ENCODE measurements around the gene LGALS7B.

LGALS7B gene

DNA sequence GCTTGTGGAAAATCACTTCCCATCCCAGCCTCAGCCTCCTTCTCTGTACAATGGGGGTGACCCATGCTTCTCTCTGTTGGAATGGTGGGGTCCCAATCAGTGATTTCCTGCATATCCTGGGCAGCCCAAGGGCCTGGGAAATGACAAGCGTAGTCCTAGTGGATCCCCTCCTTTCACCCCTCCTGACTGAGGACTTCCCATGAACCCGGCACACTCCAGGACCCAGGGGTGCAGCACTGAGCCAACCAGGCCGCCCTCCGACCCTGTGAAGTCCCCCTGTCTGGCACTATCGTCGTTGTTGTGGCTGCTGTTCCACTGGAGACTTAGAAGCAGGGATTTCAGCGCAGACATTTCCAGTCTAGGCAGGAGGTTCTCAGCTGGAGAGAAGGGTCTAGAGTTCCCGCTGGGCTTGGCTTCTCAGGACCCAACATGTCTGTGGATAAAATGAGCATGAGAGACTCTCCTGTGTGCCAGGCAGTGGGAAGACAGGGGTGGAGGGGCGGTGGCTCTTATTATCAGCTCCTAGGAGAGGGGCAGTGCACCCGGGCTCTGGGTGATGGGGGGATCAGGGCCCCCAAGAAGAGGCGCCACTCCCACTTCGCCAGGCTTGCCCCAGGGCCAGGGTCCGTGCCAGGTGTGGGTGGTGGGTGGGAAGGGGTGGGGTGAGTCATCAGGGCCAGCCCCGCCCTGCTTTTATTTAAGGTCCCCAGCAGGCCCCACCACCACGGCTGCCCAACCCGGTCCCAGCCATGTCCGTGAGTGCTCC lies at the start of gene LGALS7B:
Gene LGALS7B, plus strand, starts transcription at position 723 of the 766 bp plus-strand sequence. Its CDS starts 27 bp downstream, at position 750.
- Histone ChIP-seq H3K9me3 (ENCODE audit: control insufficient read depth in 2 of 2, low read length in 2 of 2) (no peaks in the 10 kb centered on the region), H3K27ac (ENCODE audit: low read depth in 2 of 2, low read length in 2 of 2) (no peak within 1 kb of the TSS), H3K9ac (ENCODE audit: low read depth in 1 of 2, low read length in 2 of 2) (no peak within 1 kb of the TSS), H3K36me3 (ENCODE audit: control insufficient read depth in 2 of 2, insufficient read depth in 2 of 2, low read length in 2 of 2) (no peaks in the 10 kb centered on the region), H3K4me1 (ENCODE audit: control insufficient read depth in 2 of 2, insufficient read depth in 2 of 2, low read length in 2 of 2) (peaks cover 3 to 6% of the 10 kb centered on the region in 2 donors), H3K27me3 (ENCODE audit: control insufficient read depth in 2 of 2, insufficient read depth in 2 of 2, low read length in 2 of 2) (no peaks in the 10 kb centered on the region), H3K4me3 (ENCODE audit: low read length in 2 of 2) (no peak within 1 kb of the TSS)

DNA sequence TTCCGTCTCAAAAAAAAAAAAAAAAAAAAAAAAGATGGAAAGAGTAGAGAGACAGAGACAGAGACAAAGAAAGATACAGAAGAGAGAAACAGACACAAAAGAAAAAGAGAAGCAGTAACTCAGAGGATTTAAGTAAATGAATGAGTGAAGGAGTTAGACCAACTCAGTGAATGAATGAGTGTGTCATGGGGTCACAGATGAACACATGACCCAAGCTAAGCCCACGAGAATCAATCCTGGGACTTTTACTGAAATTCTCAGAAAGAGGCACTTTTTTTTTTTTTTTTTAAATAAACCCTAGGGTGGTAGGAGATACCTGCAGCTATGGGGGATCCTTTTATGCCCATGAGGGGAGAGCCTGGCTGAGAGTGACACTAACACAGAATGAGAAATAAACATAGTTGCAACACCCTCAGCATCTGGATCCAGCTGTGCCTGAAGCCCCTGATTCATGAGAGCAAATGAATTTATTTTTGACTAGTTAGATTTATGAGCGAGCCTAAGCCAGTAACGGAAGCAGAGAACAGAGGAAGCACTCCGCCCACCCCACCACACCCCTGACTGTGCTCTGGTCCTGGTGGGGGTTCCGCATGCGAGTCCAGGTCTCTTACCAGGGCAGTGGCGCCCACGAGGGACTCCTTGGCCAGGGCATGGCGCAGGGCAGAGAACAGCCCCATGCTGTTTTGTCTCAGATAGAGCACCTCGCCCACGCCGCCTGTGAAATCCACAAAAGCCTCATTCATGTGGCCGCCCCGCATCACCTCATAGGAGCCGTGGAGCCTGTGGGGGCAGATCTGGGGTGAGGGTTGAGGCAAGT lies 49.4 kb upstream of the LGALS7B start:
- Histone ChIP-seq H3K9me3 (ENCODE audit: control insufficient read depth in 2 of 2, low read length in 2 of 2) (no peaks in the 10 kb centered on the region), H3K9ac (ENCODE audit: low read depth in 1 of 2, low read length in 2 of 2) (no peak overlapping the region), H3K27ac (ENCODE audit: low read depth in 2 of 2, low read length in 2 of 2) (no peak overlapping the region), H3K36me3 (ENCODE audit: control insufficient read depth in 2 of 2, insufficient read depth in 2 of 2, low read length in 2 of 2) (no peaks in the 10 kb centered on the region), H3K4me1 (ENCODE audit: control insufficient read depth in 2 of 2, insufficient read depth in 2 of 2, low read length in 2 of 2) (peaks cover 4 to 5% of the 10 kb centered on the region in 2 donors), H3K27me3 (ENCODE audit: control insufficient read depth in 2 of 2, insufficient read depth in 2 of 2, low read length in 2 of 2) (no peaks in the 10 kb centered on the region), H3K4me3 (ENCODE audit: low read length in 2 of 2) (no peak overlapping the region)

DNA sequence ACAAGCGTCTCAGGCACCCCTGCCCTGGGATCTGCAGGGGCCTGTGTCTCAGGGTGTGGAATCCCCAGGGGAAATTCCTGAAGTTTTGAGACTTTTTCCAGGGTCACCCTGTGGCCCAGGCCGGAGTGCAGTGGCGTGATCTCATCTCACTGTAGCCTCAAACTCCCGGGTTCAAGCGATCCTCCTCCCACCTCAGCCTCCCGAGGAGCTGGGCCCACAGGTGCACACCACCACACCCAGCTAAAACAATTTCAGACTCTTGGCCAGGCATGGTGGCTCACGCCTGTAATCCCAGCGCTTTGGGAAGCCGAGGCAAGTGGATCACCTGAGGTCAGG lies 48.8 kb upstream of the LGALS7B start:
- Histone ChIP-seq H3K27me3 (ENCODE audit: control insufficient read depth in 2 of 2, insufficient read depth in 2 of 2, low read length in 2 of 2) (no peaks in the 10 kb centered on the region), H3K9ac (ENCODE audit: low read depth in 1 of 2, low read length in 2 of 2) (no peak overlapping the region), H3K27ac (ENCODE audit: low read depth in 2 of 2, low read length in 2 of 2) (no peak overlapping the region), H3K4me1 (ENCODE audit: control insufficient read depth in 2 of 2, insufficient read depth in 2 of 2, low read length in 2 of 2) (peaks cover 0 to 4% of the 10 kb centered on the region in 2 donors), H3K9me3 (ENCODE audit: control insufficient read depth in 2 of 2, low read length in 2 of 2) (no peaks in the 10 kb centered on the region), H3K4me3 (ENCODE audit: low read length in 2 of 2) (no peak overlapping the region), H3K36me3 (ENCODE audit: control insufficient read depth in 2 of 2, insufficient read depth in 2 of 2, low read length in 2 of 2) (no peaks in the 10 kb centered on the region)

DNA sequence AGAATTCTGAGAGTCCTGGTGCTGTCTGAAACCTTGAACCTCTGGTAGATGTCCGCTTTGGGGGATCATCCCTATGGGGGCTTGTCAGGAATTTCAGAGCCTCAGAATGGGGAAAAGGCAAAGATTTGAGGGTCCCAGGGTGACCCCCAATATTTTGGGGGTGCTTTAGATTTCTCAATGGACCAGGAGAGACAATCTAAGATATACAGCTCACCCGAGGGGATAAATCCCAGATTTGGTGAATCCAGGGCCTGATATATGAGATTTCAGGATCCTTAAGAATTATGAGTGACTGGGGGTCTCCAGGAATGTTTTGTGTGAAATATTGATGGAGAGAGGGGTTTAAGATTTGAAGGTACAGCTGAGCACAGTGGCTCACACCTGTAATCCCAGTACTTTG lies 48.1 kb upstream of the LGALS7B start:
- H3K9ac ChIP-seq (ENCODE audit: low read depth in 1 of 2, low read length in 2 of 2), result no peak overlapping the region
- no peaks in the 10 kb centered on the region for H3K36me3 ChIP-seq (ENCODE audit: control insufficient read depth in 2 of 2, insufficient read depth in 2 of 2, low read length in 2 of 2)
- no peaks in the 10 kb centered on the region for H3K27me3 ChIP-seq (ENCODE audit: control insufficient read depth in 2 of 2, insufficient read depth in 2 of 2, low read length in 2 of 2)
- no peaks in the 10 kb centered on the region for H3K9me3 ChIP-seq (ENCODE audit: control insufficient read depth in 2 of 2, low read length in 2 of 2)
- no peak overlapping the region for H3K4me3 ChIP-seq (ENCODE audit: low read length in 2 of 2)
- H3K27ac ChIP-seq (ENCODE audit: low read depth in 2 of 2, low read length in 2 of 2), result no peak overlapping the region
- H3K4me1 ChIP-seq (ENCODE audit: control insufficient read depth in 2 of 2, insufficient read depth in 2 of 2, low read length in 2 of 2), result peaks cover 0 to 4% of the 10 kb centered on the region in 2 donors

DNA sequence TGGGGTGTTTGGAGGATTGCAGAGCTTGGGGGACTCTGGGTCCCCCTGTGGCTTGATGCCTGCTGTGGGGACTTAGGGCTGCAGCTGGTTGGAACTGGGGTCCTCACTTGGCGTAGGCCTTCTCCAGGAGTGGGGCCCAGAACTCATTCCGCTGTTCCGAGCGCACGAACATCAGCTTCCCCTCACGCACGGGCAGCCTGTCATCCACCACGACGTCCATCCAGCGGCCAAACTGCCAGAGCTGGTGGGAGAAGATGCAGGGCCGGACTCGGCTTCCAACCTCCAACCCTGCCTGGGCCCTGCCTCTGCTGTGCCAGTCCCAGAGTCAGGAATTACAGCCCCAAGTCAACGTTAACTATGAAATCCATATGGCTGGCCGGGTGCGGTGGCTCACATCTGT lies 47.3 kb upstream of the LGALS7B start:
- Histone ChIP-seq H3K9me3 (ENCODE audit: control insufficient read depth in 2 of 2, low read length in 2 of 2) (no peaks in the 10 kb centered on the region), H3K4me3 (ENCODE audit: low read length in 2 of 2) (no peak overlapping the region), H3K27me3 (ENCODE audit: control insufficient read depth in 2 of 2, insufficient read depth in 2 of 2, low read length in 2 of 2) (no peaks in the 10 kb centered on the region), H3K36me3 (ENCODE audit: control insufficient read depth in 2 of 2, insufficient read depth in 2 of 2, low read length in 2 of 2) (no peaks in the 10 kb centered on the region), H3K4me1 (ENCODE audit: control insufficient read depth in 2 of 2, insufficient read depth in 2 of 2, low read length in 2 of 2) (peaks cover 0 to under 1% of the 10 kb centered on the region in 2 donors), H3K9ac (ENCODE audit: low read depth in 1 of 2, low read length in 2 of 2) (no peak overlapping the region), H3K27ac (ENCODE audit: low read depth in 2 of 2, low read length in 2 of 2) (no peak overlapping the region)

DNA sequence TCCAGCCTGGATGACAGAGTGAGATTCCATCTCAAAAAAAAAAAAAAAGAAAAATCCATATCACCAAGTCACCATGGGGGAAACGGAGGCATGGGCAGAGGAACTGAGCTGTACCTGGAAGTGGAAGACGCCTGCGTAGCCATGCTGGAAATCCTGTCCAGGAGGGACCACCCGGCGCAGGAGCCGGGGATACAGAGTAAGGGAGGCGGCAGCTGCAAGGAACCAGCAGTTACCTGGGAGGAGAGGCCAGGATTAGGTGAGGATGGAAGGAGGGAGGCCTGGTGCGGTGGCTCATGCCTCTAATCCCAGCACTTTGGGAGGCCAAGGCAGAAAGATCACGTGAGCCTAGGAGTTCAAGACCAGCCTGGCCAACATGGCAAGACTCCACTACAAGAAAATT lies 46.7 kb upstream of the LGALS7B start:
- H3K27me3 ChIP-seq (ENCODE audit: control insufficient read depth in 2 of 2, insufficient read depth in 2 of 2, low read length in 2 of 2), result no peaks in the 10 kb centered on the region
- no peaks in the 10 kb centered on the region for H3K9me3 ChIP-seq (ENCODE audit: control insufficient read depth in 2 of 2, low read length in 2 of 2)
- no peak overlapping the region for H3K9ac ChIP-seq (ENCODE audit: low read depth in 1 of 2, low read length in 2 of 2)
- H3K4me3 ChIP-seq (ENCODE audit: low read length in 2 of 2), result no peak overlapping the region
- H3K4me1 ChIP-seq (ENCODE audit: control insufficient read depth in 2 of 2, insufficient read depth in 2 of 2, low read length in 2 of 2), result no peaks in the 10 kb centered on the region
- no peak overlapping the region for H3K27ac ChIP-seq (ENCODE audit: low read depth in 2 of 2, low read length in 2 of 2)
- H3K36me3 ChIP-seq (ENCODE audit: control insufficient read depth in 2 of 2, insufficient read depth in 2 of 2, low read length in 2 of 2), result no peaks in the 10 kb centered on the region

DNA sequence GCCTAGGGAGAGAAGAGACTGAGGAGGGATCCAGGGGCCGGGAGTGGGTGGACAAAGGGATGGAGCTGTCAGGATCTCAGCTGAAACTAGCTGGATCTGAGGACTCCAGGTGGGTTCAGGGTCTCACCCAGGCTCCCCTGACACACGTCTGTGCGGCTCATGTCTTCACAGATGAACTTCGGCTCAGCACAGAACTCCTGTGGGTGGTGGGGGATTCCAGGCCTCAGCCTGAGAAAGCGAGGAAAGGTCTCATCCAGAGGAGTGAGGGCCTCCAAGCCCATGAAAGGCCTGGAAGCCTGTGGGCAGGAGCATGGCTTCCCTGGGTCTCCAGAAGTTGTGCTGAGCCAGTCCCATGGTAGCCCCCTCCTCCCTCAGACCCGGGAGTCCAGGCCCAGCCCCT lies 46.1 kb upstream of the LGALS7B start:
- Histone ChIP-seq H3K4me1 (ENCODE audit: control insufficient read depth in 2 of 2, insufficient read depth in 2 of 2, low read length in 2 of 2) (no peaks in the 10 kb centered on the region), H3K9me3 (ENCODE audit: control insufficient read depth in 2 of 2, low read length in 2 of 2) (no peaks in the 10 kb centered on the region), H3K27ac (ENCODE audit: low read depth in 2 of 2, low read length in 2 of 2) (no peak overlapping the region), H3K27me3 (ENCODE audit: control insufficient read depth in 2 of 2, insufficient read depth in 2 of 2, low read length in 2 of 2) (no peaks in the 10 kb centered on the region), H3K36me3 (ENCODE audit: control insufficient read depth in 2 of 2, insufficient read depth in 2 of 2, low read length in 2 of 2) (no peaks in the 10 kb centered on the region), H3K9ac (ENCODE audit: low read depth in 1 of 2, low read length in 2 of 2) (no peak overlapping the region), H3K4me3 (ENCODE audit: low read length in 2 of 2) (no peak overlapping the region)

DNA sequence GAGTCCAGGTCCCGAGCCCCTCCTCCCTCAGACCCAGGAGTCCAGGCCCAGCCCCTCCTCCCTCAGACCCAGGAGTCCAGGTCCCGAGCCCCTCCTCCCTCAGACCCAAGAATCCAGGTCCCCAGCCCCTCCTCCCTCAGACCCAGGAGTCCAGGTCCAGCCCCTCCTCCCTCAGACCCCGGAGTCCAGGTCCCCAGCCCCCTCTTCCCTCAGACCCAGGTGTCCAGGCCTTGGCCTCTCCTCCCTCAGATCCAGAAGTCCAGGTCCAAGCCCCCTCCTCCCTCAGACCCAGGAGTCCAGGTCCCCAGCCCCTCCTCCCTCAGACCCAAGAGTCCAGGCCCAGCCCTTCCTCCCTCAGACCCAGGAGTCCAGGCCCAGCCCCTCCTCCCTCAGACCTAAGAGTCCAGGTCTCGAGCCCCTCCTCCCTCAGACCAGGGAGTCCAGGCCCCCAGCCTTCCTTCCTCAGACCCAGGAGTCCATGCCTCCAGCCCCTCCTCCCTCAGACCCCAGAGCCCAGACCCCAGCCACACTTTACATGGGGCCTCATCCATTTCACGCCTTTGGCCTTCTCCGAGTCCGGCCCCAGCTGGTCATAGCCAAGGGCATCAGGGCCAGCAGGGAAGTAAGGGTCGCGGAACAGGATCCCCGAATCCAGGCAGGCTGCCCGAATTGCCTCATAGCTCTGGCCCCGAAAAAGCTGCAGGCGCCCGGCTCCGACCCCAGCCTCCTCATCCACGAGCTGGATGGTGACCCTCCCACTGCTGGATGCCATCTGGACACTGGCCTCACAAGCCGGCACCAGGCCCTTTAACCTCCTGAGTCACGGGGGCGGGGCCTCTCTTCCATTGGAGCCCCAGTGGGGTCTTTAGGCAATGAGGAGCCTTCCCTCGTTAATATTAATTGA lies 45.4 kb upstream of the LGALS7B start:
- no peaks in the 10 kb centered on the region for H3K36me3 ChIP-seq (ENCODE audit: control insufficient read depth in 2 of 2, insufficient read depth in 2 of 2, low read length in 2 of 2)
- H3K4me1 ChIP-seq (ENCODE audit: control insufficient read depth in 2 of 2, insufficient read depth in 2 of 2, low read length in 2 of 2), result no peaks in the 10 kb centered on the region
- no peaks in the 10 kb centered on the region for H3K9me3 ChIP-seq (ENCODE audit: control insufficient read depth in 2 of 2, low read length in 2 of 2)
- no peaks in the 10 kb centered on the region for H3K27me3 ChIP-seq (ENCODE audit: control insufficient read depth in 2 of 2, insufficient read depth in 2 of 2, low read length in 2 of 2)
- no peak overlapping the region for H3K27ac ChIP-seq (ENCODE audit: low read depth in 2 of 2, low read length in 2 of 2)
- no peak overlapping the region for H3K4me3 ChIP-seq (ENCODE audit: low read length in 2 of 2)
- no peak overlapping the region for H3K9ac ChIP-seq (ENCODE audit: low read depth in 1 of 2, low read length in 2 of 2)

DNA sequence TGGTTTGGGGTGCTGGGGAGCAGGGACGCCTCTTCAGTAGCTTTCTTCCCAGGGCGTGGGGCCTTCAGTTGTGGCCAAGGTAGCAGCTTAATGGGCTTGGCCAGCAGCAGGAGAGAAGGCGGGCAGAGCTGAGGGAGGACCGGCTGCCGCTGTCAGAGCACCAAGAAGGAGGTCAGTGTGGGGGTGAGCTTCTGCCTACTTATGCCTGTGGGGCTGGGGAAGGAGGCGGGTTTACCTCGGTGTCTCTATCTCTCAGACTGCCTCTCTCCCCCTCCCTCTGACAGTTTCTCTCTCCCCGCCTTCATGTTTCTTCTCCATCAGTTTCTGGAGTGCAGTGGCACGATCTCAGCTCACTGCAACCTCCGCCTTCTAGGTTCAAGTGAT lies 44.7 kb upstream of the LGALS7B start, which contains the start of gene CAPN12:
Gene CAPN12, minus strand, starts transcription at position 177 of the 384 bp plus-strand sequence. CDS start 309 bp downstream, outside the sequence.
- no peak within 1 kb of the TSS for H3K9ac ChIP-seq (ENCODE audit: low read depth in 1 of 2, low read length in 2 of 2)
- no peaks in the 10 kb centered on the region for H3K27me3 ChIP-seq (ENCODE audit: control insufficient read depth in 2 of 2, insufficient read depth in 2 of 2, low read length in 2 of 2)
- H3K9me3 ChIP-seq (ENCODE audit: control insufficient read depth in 2 of 2, low read length in 2 of 2), result no peaks in the 10 kb centered on the region
- no peaks in the 10 kb centered on the region for H3K36me3 ChIP-seq (ENCODE audit: control insufficient read depth in 2 of 2, insufficient read depth in 2 of 2, low read length in 2 of 2)
- H3K4me3 ChIP-seq (ENCODE audit: low read length in 2 of 2), result no peak within 1 kb of the TSS
- no peak within 1 kb of the TSS for H3K27ac ChIP-seq (ENCODE audit: low read depth in 2 of 2, low read length in 2 of 2)
- no peaks in the 10 kb centered on the region for H3K4me1 ChIP-seq (ENCODE audit: control insufficient read depth in 2 of 2, insufficient read depth in 2 of 2, low read length in 2 of 2)
